Measurements from ENCODE around the gene HTR4.

GRCh38 chr5:148660346-148660660, 6.0 kb upstream of the HTR4 start:
- no peak for TF ChIP-seq CTCF (conservative IDR thresholded peaks at IDR 0.05; ENCODE audit: low read depth, low read length)
- TF ChIP-seq BHLHE40 (IDR thresholded peaks at IDR 0.05; ENCODE audit: low read depth, low read length): no peak
- TF ChIP-seq POLR2A (IDR thresholded peaks at IDR 0.05; ENCODE audit: low read depth, low read length): no peak
- no peak for TF ChIP-seq SMC3 (IDR thresholded peaks at IDR 0.05; ENCODE audit: low read depth, low read length)
- TF ChIP-seq RFX5 (IDR thresholded peaks at IDR 0.05; ENCODE audit: low read depth, low read length): no peak
- no peak for TF ChIP-seq CEBPB (IDR thresholded peaks at IDR 0.05; ENCODE audit: low read depth, low read length)
- no peak for TF ChIP-seq CHD1 (IDR thresholded peaks at IDR 0.05; ENCODE audit: low read depth, low read length)

All from IMR-90 (cell line).